CD4-positive, alpha-beta T cell treated with Interleukin-4 for 1 hour (primary cell): ENCODE measurements around the gene NUBPL.
"Not testable (repeated sequence)": the region's sequence is repeated elsewhere in the genome, so short reads cannot be mapped to it uniquely, and the experiment has no call there.

ENCODE experiments used
- DNase-seq, 2 donors: peaks; one replicate each; pipeline ENCODE4 v3.0.0-alpha.2; 2020 to 2022

The NUBPL gene

GRCh38 chr14:31884776-31885379, 323.7 kb downstream of the NUBPL start:
- no peak for DNase-seq

DNA sequence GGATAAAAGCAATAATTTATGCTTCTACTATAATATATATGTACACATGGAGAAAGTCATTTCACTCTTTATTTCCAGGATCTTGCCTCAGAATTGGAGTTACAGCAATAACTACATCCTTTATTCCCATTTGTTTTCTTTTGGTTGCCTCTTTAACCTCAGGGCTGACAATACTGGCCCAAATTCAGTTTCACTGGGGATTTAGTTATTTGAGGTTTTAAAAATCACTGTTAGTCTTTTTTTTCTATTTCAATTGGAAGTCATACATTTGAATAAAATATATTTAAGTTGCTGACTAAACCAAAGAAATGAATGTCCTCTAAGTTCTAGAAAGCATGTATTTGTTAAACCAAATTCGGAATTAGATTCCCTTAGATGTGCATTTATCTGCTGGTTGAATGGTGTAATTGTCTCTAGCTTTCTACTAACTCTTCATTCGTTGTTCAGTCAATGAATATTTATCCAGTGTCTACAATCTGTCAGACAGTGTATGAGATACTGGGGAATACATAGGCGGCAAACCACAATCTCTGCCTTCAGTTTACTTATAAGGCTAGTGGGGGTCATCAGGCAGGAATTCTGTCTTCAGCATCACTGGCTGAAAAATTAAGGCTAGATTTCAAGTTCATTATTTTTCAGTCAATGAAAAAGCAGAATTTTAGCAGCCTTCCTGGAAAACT, 325.1 kb downstream of the NUBPL start:
- no peak for DNase-seq

- no peak for DNase-seq
These were observed 326.9 kb downstream of the NUBPL start for GRCh38 chr14:31887929-31888580.

GRCh38 chr14:31889297-31889696, 328.1 kb downstream of the NUBPL start:
- DNase-seq = no peak

- not testable (repeated sequence) for DNase-seq
These were observed 329.0 kb downstream of the NUBPL start for GRCh38 chr14:31890202-31890601.

DNA sequence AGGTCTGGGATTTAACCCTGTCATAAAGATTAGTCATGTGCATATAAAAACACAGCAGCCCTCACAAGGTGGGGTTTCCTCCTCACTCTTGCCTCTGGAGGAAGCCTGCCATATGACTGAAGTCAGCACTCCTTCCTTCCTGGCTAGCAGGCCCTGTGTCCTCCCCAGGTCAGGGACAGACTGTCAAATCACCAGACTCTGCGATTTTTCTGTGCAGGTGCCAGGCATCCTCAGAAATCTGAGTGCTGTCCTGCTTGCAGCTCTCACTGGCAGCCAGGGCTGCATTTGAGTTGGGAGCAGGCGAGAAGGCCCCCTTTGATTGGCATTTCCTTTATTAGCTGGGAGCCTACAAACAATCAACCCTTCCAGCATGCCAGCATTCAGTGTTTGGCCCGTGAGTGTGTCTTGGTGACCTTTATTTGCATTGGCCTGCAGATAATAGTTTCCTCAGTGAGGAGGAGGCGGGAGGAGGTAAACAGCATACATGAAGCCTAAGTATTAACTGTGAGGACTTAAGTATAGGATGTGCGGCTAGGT, 332.1 kb downstream of the NUBPL start:
- no peak for DNase-seq

DNA sequence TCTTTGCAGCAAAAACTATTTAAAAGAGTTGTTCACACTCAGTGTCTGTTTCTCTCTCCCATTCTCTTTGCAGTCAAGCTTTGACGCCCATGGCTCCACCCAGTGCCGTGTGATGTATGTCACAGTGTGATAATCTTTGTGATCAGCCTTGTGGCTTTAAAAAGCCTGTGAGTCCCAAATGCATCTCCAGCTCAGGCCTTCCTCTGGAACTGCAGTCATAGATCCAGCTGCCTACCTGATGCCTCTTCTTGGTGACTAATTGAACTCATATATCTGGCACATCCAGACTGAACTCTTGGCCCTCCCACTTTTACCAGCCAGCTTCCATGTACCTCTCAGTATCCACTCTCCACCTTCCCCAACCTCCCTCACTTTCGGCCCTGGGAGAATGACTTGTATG, 333.1 kb downstream of the NUBPL start:
- no peak for DNase-seq

DNA sequence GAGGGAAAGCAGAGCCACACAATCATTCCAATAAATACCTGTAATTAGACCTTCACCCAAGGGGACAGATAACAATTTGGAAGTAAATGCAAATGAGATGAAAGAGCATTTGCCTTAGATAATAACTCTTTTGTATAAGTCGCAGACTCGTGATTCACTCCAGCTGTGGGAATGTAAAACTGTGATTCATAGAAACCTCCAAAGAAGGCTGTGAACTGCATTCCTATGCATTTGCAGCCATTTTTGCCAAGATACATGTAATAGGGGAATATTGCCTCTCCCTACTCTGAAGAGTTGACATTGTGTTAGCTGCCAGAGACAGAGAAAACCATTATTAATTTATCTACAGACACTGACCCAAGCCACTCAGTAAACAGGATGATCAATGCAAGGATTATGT, 334.0 kb downstream of the NUBPL start:
- no peak for DNase-seq

DNA sequence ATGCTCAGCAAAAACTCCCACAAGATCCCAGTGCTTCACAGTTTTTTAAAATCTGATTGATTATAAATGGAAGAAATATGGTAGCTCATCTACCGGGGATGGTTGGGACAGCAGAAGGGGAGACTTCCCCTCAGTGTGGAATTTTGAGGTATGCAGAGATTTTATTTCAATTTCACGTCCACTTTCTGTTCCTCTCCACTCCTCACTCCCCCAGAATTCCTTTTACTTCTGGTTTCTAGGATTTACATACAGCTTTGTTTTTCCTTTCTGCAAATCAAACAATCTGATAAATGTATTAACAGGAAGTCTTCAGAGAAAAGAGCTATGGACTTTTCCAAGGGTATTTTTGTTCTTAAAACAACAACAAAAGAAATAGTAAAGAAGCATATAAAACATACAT, 334.4 kb downstream of the NUBPL start:
- DNase-seq = no peak

DNA sequence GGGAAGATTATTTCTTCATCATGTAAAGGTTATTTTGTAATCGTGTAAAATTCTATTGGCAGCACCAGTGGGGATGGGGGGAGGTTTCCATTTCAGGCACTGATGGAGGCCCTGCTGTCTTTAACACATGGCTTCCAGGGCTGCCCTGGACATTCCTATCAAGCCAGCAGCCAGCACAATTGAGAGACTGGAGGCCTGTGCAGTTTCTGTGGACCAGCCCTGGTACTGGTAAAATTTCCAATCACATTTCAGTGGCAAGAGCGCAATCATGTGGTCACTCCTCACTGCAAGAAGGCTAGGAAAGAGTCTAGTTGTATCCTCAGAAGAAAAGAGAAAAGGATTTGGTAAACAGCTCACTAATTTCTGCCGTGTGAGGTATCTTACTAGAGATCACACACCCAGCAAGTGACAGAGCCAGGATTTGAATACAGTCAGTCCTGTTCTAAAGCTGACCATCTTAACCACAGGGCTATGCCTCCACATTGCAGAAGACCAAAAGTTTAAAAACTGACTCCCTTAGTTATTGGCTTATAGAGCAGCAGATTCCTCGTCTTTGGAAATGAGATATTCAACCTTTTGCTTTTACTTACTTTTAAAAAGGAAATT, 336.5 kb downstream of the NUBPL start:
- DNase-seq = no peak

- DNase-seq = peak in 1 of 2 donors; percentile 2
These were observed 337.8 kb downstream of the NUBPL start for GRCh38 chr14:31898838-31899528.

DNA sequence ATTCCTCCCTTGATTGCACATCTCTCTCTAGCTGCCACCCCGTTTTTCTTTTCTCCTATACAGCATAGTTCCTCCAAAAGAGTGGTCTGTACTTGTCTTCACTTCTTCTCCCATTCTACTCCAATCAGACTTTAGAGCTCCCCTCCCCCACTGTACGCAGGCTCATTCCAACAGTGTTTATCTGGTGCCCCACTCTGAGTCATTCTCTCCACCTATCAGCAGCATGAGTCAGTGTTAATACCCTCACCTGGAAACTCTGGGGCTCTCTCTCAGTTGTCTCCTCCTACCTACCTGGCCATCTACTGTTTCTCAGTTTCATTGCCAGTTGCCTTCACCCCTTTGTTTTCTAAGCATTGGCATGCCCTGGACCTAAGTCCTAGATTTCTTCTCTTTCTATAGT, 340.8 kb downstream of the NUBPL start:
- no peak for DNase-seq

DNA sequence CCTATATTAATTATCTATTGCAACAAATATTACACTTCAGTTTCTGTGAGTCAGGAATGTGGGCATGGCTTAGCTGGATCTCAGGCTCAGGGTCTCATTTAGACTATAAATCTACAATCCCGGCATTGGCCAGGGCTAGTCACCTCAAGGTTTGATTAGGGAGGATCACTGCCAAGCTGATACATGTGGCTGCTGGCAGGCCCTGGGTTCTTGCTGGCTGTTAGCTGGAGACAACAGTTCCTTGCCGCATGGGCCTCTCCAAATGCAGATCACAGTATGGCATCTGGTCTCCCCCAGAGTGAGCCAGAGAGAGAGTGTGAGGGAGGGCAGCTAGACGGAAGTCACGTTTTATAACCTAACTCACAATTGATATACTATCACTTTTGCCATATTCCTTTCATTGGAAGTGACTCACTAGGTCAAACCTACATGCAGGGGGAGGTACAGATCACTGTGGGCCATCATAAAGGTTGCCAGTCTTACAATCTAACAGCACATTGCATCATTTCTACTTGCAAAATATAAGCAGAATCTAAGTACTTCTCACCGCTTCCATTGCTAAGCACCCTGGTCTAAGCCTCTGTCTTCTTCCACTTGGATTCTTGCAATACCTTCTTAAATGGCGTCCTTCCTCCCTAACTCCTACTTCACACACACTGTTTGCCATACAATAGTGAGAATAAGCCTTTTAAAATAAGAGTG, 341.9 kb downstream of the NUBPL start:
- DNase-seq = no peak

GRCh38 chr14:31909977-31910376, 348.8 kb downstream of the NUBPL start:
- DNase-seq = no peak
